Urinary bladder (tissue), 4 donors: ENCODE data around the gene HGS. TPM values are rescaled to one million over a fixed set of nuclear protein-coding genes. Genes with fewer than 3 reads are reported as not detected.
A peak's percentile ranks its signal among the peaks of the same experiment; 100 is the strongest.

ENCODE experiments used
- DNase-seq: peaks from one replicate; pipeline ENCODE4 v3.0.0-alpha.2; 2015; ENCODE audit errors: extremely low spot score
- H3K27ac ChIP-seq: one replicate; pipeline ENCODE4 v1.5.1; 2013; ENCODE audit warnings: low read depth, mild to moderate bottlenecking, moderate library complexity
- H3K36me3 ChIP-seq: one replicate; pipeline ENCODE4 v1.6.1; 2013; ENCODE audit warnings: mild to moderate bottlenecking, moderate library complexity; ENCODE audit not compliant: insufficient read depth
- H3K4me1 ChIP-seq: one replicate; pipeline ENCODE4 v1.6.1; 2013; ENCODE audit warnings: mild to moderate bottlenecking, moderate library complexity; ENCODE audit not compliant: insufficient read depth
- H3K4me3 ChIP-seq: one replicate; pipeline ENCODE4 v1.5.1; 2013; ENCODE audit warnings: low read depth, low read length
- WGBS: extraction: QIAGEN DNeasy Blood & Tissue Kit; methylation state at CpG from one replicate; pipeline ENCODE4 v1.1.7; 2013; 5-methylcytosine and 5-hydroxymethylcytosine counted together
- polyA plus RNA-seq: library from polyadenylated mRNA; stranded (reverse); fragments of 200-250 nt; gene quantifications from one replicate; pipeline ENCODE4 v1.2.3, GENCODE V29; 2013
- total RNA-seq: library from RNA; depleted of rRNA; stranded (reverse); fragments of >200 nt; gene quantifications from one replicate; pipeline ENCODE4 v1.2.3, GENCODE V29; 2014
- donor health status: healthy with polysubstance abuse.
- donor health status: healthy.

The HGS gene, protein sequence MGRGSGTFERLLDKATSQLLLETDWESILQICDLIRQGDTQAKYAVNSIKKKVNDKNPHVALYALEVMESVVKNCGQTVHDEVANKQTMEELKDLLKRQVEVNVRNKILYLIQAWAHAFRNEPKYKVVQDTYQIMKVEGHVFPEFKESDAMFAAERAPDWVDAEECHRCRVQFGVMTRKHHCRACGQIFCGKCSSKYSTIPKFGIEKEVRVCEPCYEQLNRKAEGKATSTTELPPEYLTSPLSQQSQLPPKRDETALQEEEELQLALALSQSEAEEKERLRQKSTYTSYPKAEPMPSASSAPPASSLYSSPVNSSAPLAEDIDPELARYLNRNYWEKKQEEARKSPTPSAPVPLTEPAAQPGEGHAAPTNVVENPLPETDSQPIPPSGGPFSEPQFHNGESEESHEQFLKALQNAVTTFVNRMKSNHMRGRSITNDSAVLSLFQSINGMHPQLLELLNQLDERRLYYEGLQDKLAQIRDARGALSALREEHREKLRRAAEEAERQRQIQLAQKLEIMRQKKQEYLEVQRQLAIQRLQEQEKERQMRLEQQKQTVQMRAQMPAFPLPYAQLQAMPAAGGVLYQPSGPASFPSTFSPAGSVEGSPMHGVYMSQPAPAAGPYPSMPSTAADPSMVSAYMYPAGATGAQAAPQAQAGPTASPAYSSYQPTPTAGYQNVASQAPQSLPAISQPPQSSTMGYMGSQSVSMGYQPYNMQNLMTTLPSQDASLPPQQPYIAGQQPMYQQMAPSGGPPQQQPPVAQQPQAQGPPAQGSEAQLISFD
- 36.1 TPM for total RNA-seq
- 92.7 TPM for polyA plus RNA-seq

DNA sequence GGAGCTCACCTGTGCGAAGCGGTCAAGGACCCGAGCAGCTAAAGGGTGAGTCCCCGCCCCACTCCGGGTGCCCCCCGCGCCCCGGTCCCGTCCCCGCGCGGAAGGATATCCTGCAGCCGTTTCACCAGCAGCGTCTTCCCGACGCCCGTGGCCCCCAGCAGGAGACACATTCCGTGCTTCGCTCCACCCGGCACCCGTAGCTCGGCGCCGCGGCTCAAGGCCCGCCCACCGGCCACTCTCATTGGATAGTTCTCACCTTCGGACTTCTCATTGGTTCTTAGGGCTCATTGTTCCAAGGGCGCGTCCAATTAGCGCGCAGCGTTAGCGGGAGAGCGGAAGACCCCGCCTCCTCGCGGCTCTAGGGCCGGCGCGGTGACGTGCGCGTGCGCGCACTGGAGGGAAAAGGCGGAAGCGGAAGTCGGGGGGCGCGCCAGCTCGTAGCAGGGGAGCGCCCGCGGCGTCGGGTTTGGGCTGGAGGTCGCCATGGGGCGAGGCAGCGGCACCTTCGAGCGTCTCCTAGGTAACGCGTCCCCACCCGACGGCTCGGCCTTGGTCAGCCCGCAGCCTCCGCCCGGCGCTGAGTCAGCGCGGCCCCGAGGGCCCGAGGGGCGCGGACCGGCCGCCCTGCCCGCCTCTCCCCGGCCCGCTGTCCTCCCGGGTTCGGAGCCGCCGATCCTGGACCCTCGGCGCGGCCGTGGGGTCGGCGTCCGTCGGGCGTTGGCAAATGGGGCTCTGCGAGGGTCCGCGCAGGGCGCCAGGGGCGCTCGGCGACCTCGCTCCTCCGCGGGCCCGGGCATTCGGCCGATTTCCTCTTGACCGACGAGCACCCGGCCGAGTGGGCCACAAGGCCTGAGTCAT, at the start of gene HGS, which contains the start of gene ARL16:
HGS (plus strand) TSS at position 428 of the 858 bp plus-strand sequence; CDS start at position 484, 56 bp downstream.
ARL16 (minus strand) TSS at position 214 of the 858 bp plus-strand sequence; CDS start at position 170, 44 bp downstream.
- Histone ChIP-seq H3K36me3 (peaks cover 9% of the 10 kb centered on the region), H3K4me3 (peak within 1 kb of the TSS; percentile 98), H3K4me1 (no peaks in the 10 kb centered on the region), H3K27ac (peak within 1 kb of the TSS; percentile 31)
- DNase-seq: peak; percentile 96
- under 1% methylated on average over 112 of the region's 112 CpGs for WGBS

DNA sequence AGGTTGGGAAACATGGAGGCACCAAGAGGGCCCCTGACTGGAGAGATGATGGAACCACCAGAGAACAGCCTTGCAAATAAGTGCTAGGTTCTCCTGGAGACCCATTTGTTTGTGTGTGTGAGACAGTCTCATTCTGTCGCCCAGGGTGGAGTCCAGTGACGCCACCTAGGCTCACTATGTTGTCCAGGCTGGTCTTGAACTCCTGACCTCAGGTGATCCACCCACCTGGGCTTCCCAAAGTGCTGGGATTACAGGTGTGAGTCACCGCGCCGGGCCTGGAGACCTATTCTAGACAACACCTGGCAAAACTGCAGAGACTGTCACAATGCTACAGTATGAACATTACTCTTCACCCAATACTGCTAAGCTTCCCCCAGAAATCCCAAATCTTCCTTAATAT, 48.4 kb upstream of the HGS start:
- 89% methylated on average over 5 of the region's 5 CpGs for WGBS
- Histone ChIP-seq H3K27ac (no peak overlapping the region), H3K4me3 (no peak overlapping the region), H3K36me3 (no peaks in the 10 kb centered on the region), H3K4me1 (no peaks in the 10 kb centered on the region)
- DNase-seq: no peak

DNA sequence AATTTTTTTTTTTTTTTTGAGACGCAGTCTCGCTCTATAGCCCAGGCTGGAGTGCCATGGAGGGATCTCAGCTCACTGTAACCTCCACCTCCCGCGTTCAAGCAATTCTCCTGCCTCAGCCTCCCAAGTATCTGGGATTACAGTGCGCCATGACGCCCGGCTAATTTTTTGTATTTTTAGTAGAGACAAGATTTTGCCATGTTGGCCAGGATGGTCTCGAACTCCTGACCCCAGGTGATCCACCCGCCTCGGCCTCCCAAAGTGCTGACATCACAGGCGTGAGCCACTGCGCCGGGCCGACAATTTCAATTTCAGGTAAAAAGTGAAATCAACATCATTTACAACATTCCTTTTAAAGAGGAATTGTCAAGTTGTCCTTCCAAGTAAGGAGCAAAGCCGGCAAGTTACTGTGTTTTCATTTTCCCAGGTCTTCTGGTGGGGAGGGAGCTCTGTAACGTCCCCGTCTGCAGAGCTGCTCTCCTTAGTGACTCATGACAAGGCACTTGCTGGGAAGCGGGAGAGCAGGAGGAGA, 47.8 kb upstream of the HGS start:
- no peak for DNase-seq
- Histone ChIP-seq H3K4me3 (peak overlapping the region; percentile 87), H3K36me3 (no peaks in the 10 kb centered on the region), H3K27ac (peak overlapping the region; percentile 76), H3K4me1 (no peaks in the 10 kb centered on the region)
- 36% methylated on average over 18 of the region's 18 CpGs for WGBS

DNA sequence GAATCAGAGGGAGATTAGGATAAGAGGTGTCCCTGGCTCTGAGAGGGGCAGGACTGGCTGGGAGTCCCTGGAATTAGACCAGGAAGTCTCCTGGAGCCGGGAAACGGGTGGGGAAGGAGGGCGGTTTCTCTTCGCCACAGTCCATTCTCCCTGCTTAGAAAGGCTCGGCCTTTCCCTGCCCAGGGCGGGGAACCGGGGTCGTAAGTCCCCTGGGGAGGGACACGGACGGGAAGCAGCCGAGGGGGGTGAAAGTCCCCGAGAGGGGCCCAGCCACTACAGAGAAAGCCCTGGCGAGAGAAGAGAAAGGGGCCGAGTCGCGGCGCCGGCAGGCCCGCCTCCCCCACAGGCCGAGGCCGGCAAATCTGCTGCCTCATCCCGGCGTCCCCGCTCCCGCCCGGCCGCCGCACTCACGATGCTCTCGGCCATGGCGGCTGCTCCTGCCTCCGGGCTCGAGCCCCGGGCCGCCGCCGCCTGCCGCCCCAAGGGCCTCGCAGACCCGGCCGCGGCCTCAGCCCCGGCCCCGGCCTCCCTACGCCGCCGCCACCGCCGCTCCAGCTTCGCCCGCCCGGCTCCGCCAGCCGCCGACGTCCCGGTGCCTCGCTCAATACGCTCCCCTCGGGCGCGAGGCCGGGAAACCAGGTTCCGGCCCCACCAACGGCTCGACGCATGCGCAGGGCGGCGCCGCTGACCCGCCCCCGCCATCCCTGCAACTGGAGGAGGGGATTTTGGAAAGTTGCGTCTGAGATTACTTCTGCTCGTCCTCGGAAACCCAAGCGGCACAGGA, 47.1 kb upstream of the HGS start, which contains the start of the genes NPLOC4 and TSPAN10:
NPLOC4 (minus strand) TSS at position 608 of the 784 bp plus-strand sequence; CDS start at position 426, 182 bp downstream.
TSPAN10 (plus strand) TSS at position 692 of the 784 bp plus-strand sequence. CDS start 5,217 bp downstream, outside the sequence.
- WGBS: under 1% methylated on average over 77 of the region's 77 CpGs
- Histone ChIP-seq H3K4me3 (peak within 1 kb of the TSS; percentile 87), H3K4me1 (no peaks in the 10 kb centered on the region), H3K27ac (peak within 1 kb of the TSS; percentile 76), H3K36me3 (no peaks in the 10 kb centered on the region)
- DNase-seq: peak; percentile 60

DNA sequence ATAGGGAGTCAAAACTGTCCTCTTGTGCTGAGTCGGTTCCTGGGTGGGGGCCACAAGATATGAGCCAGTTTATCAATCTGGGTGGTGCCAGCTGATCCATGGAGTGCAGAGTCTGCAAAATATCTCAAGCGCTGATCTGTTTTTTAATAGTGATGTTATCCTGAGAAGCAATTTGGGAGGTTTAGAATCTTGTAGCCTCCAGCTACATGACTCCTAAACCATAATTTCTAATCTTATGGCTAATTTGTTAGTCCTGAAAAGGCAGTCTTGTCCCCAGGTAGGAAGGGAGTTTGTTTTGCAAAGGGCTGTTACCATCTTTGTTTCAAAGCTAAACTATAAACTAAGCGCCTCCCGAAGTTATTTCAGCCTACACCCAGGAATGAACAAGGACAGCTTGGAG, 45.1 kb upstream of the HGS start:
- no peak overlapping the region for H3K27ac ChIP-seq
- no peaks in the 10 kb centered on the region for H3K36me3 ChIP-seq
- H3K4me1 ChIP-seq: no peaks in the 10 kb centered on the region
- no peak overlapping the region for H3K4me3 ChIP-seq
- 71% methylated on average over 4 of the region's 4 CpGs for whole genome bisulfite sequencing
- no peak for DNase-seq

DNA sequence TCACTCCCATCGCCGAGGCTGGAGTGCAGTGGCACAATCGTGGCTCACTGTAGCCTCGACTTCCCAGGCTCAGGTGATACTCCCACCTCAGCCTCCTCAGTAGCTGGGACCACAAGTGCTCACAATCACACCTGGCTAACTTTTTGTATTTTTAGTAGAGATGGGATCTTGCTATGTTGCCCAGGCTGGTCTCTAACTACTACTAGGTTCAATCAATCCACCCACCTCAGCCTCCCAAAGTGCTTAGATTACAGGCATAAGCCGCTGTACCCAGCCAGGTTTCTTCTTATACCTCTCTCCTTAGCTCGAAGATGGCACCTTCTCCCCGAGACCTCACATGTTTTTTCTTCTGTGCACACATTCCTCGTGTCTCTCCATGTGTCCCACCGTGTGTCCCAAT, 43.8 kb upstream of the HGS start:
- WGBS: 92% methylated on average over 9 of the region's 9 CpGs

DNA sequence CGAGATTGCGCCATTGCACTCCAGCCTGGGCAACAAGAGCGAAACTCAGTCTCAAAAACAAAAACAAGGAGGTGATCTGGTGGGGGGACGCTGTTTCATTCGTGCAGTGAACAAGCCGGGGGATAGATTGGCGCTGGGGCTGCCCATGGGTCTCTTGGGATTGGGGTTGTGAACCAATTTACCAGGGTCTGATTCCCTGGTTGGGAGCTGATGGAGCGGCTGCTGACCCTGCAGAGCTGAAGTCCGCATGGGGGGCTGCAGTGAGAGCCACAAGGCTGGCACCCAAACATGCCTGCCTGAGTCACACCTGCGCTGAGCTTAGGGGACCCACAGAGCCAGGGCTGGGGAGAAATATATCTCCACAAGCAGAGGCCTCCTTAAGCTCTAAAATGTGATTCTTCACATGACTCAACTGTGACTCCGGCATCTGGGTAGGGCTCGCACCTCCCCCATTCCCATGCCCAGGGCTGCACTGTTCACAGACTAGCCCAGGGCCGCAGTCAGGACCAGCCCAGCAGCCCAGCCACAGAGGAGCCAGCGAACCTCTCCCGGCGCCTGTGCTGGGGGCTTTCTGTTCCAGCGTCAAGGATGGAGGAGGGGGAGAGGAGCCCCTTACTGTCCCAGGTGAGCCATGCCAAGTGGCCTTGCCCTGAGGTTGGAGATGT, 41.9 kb upstream of the HGS start:
- no peak for DNase-seq
- no peaks in the 10 kb centered on the region for H3K4me1 ChIP-seq
- H3K27ac ChIP-seq: no peak overlapping the region
- no peak overlapping the region for H3K4me3 ChIP-seq
- 88% methylated on average over 17 of the region's 17 CpGs for WGBS
- H3K36me3 ChIP-seq: no peaks in the 10 kb centered on the region

More for the DNA sequence above, 43.8 kb upstream of the HGS start:
- DNase-seq: no peak
- no peak overlapping the region for H3K27ac ChIP-seq
- H3K36me3 ChIP-seq: no peaks in the 10 kb centered on the region
- no peak overlapping the region for H3K4me3 ChIP-seq
- H3K4me1 ChIP-seq: no peaks in the 10 kb centered on the region

DNA sequence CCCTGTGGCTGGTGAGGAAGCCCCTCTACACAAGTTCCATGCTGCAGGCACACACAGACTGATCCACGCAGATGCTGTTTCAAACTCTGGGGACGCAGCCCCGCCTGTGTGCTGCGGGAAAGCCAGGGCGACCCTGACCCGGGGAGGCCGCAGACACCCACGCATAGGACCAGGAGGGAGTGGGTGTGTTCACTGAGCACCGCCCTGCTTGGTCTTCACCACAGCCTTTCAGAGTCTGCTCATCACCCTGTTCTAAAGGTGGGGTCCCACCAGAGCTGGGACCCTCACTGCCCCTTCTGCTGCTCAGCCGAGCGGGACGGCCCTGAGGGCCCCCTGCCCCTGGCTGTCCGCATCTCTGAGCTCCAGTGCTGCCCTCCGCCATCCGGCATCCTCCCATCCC, 39.3 kb upstream of the HGS start:
- H3K36me3 ChIP-seq: no peaks in the 10 kb centered on the region
- H3K4me3 ChIP-seq: no peak overlapping the region
- DNase-seq: no peak
- H3K27ac ChIP-seq: no peak overlapping the region
- no peaks in the 10 kb centered on the region for H3K4me1 ChIP-seq
- 90% methylated on average over 15 of the region's 15 CpGs for WGBS

DNA sequence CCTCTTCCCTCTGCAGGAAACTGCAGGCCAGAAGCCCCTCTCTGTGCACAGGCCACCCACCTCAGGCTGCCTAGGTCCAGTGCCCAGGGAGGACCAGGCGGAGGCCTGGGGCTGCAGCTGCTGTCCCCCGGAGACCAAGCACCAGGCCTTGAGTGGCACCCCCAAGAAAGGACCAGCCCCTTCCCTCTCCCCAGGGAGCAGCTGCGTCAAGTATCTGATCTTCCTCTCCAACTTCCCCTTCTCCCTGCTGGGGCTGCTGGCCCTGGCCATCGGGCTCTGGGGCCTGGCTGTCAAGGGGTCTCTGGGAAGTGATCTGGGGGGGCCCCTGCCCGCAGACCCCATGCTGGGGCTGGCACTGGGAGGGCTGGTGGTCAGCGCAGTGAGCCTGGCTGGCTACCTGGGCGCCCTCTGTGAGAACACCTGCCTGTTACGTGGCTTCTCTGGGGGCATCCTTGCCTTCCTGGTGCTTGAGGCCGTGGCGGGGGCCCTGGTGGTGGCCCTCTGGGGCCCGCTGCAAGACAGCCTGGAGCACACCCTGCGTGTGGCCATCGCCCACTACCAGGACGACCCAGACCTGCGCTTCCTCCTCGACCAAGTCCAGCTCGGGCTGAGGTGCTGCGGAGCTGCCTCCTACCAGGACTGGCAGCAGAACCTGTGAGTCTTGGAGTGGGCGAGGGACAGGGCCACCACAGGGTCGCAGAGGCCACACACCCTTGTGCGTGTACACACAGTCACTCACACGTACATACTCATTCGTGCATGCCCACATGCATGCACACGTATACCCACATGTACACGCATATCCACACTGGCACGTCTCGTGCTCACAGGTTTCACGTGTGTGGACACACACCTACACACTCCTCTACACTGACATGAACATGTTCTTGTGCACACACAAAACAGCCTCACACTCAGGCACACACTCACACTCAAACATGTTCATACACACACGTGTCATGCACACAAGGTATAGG, 38.5 kb upstream of the HGS start:
- Histone ChIP-seq H3K4me1 (no peaks in the 10 kb centered on the region), H3K4me3 (no peak overlapping the region), H3K36me3 (no peaks in the 10 kb centered on the region), H3K27ac (no peak overlapping the region)
- DNase-seq: no peak
- WGBS: 86% methylated on average over 29 of the region's 29 CpGs

DNA sequence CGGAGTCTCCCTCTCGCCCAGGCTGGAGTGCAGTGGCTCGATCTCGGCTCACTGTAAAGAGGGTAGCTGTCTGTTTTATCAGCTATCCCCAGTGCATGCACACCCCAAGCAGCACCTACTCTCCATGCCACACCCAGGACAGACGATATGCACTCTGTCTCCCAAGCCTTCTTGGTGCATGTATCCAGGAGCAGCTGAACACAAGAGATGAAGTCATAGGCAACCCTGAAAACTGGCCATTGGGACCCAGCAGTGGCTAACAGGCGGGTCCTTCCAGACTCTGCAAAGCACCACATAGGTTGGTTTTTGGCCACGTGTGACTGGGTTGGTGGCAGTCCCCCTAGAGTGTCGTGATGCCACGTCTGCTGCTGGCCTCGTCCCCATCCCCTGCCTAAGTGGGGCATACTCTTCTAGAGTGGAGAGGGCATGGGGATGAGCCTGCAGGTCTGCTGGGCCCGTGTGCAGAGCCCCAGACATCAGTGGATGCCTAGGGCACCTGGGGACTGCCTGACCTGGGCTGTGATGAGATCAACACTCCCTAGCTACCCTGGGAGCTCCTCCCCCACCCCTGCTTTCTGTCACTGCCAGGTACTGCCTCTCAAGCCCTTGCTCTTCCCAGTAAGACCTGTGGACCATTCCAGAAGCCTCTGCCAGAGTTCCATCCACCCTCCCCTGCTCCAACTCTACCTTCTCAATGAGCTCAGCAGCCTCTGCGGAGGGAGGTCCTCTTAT, 36.8 kb upstream of the HGS start:
- WGBS: 71% methylated on average over 12 of the region's 12 CpGs
- Histone ChIP-seq H3K4me3 (no peak overlapping the region), H3K36me3 (no peaks in the 10 kb centered on the region), H3K27ac (no peak overlapping the region), H3K4me1 (no peaks in the 10 kb centered on the region)
- no peak for DNase-seq

DNA sequence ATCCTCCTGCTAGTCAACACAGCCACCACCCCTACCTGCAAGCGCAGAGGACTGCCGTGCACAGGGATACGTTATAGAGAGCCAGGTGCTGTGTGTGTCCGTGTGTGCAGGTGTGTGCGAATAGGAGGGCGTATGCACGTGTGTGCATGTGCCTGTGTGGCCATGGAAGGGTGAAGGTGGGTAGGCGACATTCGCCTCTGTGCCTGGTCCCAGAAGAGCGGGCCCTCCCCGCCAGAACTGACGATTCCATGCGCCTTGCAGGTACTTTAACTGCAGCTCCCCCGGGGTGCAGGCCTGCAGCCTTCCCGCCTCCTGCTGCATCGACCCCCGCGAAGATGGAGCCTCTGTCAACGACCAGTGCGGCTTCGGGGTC, 36.2 kb upstream of the HGS start:
- 29% methylated on average over 21 of the region's 21 CpGs for WGBS
- Histone ChIP-seq H3K4me1 (no peaks in the 10 kb centered on the region), H3K4me3 (no peak overlapping the region), H3K27ac (no peak overlapping the region), H3K36me3 (no peaks in the 10 kb centered on the region)
- no peak for DNase-seq
